ENCODE data around the gene AGO4.
"Not testable (repeated sequence)": the region's sequence is repeated elsewhere in the genome, so short reads cannot be mapped to it uniquely, and the experiment has no call there.

The AGO4 gene

DNA sequence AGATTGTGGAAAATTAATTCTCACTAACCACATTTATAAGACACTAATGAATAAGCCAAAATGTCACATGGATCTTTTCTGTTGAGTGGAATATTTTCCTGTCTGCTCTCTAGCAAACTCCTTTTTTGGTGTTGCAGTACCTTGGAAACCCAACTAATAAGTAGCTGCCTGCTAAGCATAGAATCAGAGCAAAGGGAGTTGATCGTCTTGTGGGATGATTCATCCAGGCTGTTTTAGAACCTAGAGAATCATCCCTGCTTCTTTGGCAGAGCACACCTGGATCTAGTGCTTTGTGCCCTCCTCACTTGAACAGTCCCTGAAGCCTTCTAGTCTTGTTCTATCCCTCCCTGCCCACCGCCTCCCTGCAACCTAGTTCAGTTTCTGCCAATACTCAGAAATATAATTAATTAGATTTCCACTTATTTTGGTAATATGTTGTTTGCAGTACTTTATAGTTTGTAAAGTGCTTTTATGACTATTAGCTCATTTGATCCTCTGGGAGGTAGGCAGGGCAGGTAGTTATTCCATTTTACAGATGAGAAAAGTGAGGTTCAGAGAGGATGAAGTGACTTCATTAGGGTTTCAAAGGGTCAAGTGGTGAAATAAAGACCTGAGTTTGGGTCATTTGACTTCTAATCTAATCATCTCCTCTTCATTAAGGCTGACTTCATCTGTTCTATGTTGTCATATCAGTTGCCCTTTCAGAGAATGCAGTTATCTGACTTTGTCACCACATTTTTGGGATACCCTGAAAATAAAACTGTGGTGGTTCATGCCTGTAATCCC is 2.5 kb downstream of the AGO4 start:
- DNase-seq (ENCODE audit: insufficient read length, low spot score) (no peak), FAIRE-seq (no peak)

DNA sequence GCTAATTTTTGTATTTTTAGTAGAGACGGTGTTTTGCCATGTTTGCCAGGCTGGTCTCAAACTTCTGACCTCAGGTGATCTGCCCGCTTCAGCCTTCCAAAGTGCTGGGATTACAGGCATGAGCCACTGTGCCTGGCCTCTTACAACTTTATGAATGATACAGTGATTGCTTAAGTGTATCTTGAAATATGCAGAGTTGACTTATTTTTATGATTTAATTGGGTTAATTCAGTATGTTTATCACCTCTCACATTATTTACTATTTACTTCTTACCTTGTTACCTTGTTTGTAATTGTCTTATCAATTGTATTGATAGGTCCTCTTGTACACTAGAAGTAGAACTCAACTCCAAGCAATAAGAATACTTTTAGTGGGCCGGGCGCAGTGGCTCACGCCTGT is 4.9 kb downstream of the AGO4 start:
- not testable (repeated sequence) for FAIRE-seq; DNase-seq (ENCODE audit: insufficient read length, low spot score)

DNA sequence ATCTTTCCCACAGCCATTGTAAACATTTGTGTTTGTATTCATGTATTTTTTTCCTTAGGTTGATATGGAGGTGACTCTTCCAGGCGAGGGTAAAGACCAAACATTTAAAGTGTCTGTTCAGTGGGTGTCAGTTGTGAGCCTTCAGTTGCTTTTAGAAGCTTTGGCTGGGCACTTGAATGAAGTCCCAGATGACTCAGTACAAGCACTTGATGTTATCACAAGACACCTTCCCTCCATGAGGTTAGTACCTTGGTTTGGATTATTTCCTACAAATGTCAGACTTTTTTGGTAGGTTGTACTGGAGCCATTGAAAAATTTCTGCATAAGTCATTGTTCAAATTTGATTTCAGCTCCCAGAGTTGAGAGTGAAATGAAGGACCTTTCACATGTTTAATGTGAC is 17.4 kb downstream of the AGO4 start:
- FAIRE-seq (no peak), DNase-seq (ENCODE audit: insufficient read length, low spot score) (no peak)

DNA sequence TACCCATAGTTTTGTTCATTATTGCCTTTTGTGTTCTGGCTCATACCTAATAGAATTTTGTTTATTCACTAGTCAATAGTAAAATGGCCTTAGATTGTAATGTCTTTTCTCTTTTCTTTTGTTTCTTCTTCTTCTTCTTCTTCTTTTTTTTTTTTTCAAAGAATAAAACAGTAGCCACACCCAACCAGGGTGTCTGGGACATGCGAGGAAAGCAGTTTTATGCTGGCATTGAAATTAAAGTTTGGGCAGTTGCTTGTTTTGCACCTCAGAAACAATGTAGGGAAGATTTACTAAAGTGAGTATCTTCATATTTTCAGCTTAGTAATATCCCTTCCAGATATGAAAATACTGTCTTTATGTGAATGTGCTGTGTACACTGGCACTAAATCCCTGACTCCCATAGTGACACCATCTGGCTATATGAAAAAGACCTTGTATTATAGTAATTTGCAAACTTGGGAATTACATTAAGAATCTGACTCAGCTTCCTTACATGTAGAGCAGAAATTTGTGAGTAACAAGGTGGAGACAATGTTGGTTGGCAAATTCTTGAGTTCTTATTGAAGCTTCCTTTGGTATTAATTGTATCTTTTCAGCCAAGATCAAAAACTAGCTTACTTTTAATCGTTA is 24.6 kb downstream of the AGO4 start:
- FAIRE-seq (no peak), DNase-seq (ENCODE audit: insufficient read length, low spot score) (no peak)

DNA sequence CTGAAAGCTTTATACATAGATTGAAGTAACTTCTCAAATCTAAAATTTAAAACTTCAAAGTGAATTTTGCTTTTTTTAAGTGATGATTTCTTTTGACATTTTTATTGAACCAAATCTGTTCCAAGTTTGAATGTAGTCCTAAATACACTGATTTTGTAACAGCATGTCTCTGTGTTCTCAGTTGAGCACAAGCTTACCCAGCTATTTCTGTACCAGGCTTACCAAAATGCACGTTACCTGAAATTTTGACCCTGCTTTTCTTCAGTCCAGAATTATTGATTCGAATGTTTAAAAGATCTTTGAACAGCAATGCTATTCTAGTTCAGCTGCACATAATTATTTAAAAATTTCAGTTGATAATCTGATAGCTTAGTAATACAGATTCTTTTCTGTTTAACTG is 25.6 kb downstream of the AGO4 start:
- DNase-seq (ENCODE audit: insufficient read length, low spot score) (no peak), FAIRE-seq (no peak)

DNA sequence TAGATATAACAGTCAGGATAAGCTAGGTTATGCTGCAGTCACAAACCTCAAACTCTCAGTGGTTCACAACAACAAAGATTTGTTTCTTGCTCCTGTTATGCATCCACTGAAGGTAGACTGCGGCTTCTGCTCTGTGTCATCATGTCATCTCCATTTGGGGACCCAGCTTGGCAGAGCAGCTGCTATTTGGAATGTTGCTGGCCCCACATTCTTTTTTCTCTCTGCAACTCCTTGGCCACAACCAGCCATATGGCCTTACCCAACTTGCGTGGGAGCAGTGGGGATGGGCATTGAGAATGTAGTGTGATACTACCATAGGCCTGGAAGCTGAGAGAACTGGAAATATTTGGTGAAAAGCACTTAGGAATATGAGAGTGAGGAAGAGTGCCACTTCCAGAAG is 26.4 kb downstream of the AGO4 start:
- FAIRE-seq (no peak), DNase-seq (ENCODE audit: insufficient read length, low spot score) (no peak)

DNA sequence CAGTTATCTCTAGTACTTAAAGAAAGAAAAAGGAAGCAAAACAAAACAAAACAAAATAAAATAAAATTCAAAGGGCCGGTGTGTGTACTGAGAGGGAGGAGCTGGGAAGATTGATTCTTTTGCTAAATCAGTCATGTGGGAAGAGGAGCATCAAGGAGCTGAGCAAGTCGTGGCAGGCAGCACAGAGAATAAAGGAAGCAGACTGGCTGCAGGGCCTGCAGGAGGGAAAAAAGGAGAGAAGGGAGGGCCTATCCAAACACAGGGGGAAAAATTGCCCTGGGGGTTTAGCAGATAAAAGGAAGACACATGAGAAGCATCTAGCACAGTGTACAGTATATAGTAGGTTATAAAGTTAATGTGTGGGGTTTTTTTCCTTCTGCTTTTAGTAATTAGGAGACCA is 27.6 kb downstream of the AGO4 start:
- FAIRE-seq (no peak), DNase-seq (ENCODE audit: insufficient read length, low spot score) (no peak)

DNA sequence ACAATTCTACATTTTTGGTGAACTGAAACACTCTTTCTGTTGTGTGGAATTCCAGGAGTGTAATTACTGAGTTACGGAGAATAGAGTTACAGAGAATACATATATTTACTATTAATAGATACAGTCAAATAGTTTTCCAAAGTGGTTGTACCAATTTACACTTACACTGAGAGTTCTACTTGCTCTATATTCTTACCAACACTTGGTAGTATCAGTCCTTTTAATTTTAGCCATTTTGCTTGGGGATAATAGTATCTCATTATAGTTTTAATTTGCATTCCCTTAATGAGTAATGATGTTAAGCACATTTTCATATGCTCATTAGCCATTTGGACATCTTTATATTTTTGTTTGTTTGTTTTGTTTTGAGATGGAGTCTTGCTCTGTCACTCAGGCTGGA is 28.9 kb downstream of the AGO4 start:
- DNase-seq (ENCODE audit: insufficient read length, low spot score) (no peak), FAIRE-seq (no peak)

DNA sequence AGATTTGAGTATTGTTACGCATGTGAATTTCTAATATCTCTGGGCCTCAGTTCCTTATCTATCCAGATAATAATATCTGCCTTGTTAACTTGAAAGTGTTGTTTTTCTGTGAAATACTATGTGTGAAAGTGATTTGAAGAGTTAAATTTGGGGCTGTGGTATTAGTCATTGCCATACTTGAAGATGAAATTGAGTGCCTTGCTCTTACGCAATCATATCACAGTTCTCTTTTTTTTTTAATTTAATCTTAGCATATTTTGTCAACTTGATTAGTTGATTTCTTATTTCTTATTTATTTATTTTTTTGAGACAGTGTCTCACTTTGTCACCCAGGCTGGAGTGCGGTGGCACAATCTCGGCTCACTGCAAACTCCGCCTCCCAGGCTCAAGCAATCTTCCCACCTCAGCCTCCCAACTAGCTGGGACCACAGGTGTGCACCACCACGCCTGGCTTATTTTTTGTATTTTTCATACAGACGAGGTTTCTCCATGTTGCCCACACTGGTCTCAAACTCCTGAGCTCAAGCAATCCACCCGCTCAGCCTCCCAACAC is 31.0 kb downstream of the AGO4 start:
- FAIRE-seq (no peak), DNase-seq (ENCODE audit: insufficient read length, low spot score) (no peak)

DNA sequence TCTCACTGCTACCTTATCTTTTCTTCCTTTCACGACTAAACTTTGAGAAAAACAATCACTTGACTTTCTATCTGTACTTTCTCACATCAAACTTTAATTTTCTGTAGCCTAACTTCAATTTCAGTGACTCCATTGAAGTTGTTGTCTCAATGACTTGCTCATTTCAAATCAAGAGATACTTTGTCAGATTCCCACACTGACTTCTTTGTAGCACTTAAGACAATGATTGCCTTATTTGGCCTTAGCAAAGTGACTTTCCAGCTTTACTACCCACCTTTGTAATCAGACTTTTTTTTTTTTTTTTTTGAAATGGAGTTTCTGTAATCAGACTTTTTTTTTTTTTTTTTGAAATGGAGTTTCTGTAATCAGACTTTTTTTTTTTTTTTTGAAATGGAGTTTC is 37.0 kb downstream of the AGO4 start:
- FAIRE-seq: no peak

DNA sequence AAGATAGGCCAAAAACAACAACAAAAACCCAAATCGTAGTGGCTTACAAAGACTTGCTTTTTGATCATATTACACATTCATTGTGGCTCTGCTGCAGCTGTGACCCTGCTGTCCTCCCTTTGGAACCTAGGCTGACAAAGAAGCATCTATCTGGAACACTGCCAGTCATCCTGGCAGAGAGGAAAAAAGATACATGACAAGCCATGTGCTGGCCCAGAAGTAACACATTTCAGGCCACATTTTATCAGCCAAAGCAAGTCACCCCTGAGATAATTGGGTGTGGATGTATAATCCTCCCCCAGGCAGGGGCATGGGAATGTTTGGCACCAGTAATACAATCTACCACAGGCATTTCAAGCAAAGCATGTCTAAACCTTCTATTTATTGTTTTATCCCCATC is 38.0 kb downstream of the AGO4 start:
- no peak for FAIRE-seq
- no peak for DNase-seq (ENCODE audit: insufficient read length, low spot score)

More for the DNA sequence above, 37.0 kb downstream of the AGO4 start:
- DNase-seq (ENCODE audit: insufficient read length, low spot score): no peak

DNA sequence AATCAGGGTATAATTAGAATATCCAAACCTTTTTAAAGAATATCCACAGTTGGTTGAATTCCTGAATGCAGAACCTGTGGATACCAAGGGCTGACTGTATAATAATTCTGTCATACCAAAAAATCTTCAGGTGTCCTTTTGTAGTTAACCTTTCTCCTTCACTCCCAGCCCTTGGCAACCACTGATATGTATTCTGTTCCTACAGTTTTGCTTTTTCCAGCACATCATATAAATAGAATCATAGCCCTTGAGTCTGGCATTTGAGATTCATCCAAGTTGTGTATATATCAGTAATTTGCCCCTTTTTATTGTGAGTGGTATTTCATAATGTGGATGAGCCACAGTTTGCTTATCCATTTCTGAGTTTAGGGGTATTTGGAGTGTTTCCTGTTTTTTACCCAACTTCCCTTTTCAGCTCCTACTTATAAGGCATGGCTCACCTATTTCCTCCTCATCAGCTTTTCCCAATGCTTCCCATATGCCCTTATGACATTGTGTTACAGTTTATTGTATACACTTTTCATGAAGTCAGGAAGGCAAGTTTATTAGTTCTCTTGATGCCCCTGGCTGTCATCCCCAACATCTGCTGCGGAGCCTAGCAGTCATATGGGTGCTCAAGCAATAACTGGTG is 40.2 kb downstream of the AGO4 start:
- FAIRE-seq: no peak

DNA sequence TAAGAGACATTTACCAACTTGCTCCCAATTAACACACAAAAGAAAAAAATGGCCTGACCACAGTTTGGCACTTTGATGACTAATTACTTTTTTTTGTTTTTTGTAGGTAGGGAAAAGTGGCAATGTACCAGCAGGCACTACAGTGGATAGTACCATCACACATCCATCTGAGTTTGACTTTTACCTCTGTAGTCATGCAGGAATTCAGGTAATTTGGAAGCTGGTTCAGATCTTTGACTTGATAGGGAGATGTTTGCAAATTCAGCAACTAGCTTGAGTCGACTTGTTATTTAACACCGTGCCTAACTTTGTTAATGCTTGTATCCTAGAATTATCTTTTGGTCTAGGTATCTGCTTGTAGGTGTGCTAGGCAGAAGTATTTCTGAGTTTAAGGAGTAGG is 42.2 kb downstream of the AGO4 start:
- DNase-seq (ENCODE audit: insufficient read length, low spot score) (no peak), FAIRE-seq (no peak)

More for the DNA sequence above, 40.2 kb downstream of the AGO4 start:
- DNase-seq (ENCODE audit: insufficient read length, low spot score): no peak

DNA sequence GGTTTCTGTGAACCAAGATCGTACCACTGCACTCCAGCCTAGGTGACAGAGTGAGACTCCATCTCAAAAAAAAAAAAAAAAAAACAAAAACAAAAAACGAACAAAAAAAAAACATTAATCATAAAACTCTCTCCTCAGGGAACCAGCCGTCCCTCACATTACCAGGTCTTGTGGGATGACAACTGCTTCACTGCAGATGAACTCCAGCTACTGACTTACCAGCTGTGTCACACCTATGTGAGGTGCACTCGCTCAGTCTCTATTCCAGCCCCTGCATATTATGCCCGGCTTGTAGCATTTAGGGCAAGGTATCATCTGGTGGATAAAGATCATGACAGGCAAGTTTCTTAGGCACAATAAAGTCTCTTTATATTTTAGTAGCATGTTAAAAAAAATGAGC is 42.9 kb downstream of the AGO4 start:
- DNase-seq (ENCODE audit: insufficient read length, low spot score) (no peak), FAIRE-seq (no peak)

DNA sequence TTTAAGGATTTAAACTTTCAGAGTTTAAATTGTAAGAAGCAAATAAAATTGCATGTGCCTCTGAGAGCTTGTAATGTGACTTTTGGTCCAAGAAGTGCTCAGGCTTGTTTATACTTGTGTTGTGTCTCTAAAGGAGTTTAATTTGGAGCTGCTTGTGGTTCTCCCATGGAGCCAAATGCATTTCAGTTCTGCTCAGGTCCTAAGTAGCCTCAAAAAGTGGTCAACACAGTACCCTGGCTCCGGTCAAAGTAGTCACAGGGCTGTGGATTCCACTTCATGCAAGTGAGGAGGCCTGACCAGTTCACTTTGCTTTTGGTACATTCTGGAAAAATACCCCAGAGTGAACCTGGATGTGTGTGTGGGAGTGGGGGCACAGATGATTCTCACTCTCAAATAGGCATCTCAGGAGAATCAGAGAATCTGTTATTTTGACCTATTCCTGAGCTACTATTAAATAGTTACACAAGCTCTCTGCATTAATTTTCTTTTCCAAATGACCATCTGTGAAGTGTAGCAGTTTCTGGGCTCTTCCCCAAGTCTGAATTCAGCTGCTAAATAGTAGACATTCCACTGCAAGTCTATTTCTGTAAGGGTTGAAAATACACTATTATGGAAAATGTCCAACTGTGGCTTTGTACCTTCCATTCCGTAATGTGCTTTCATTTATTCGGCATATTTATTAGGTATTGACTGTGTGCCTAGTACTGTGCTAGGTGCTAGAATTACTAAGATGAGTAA is 43.5 kb downstream of the AGO4 start:
- FAIRE-seq (no peak), DNase-seq (ENCODE audit: insufficient read length, low spot score) (no peak)

DNA sequence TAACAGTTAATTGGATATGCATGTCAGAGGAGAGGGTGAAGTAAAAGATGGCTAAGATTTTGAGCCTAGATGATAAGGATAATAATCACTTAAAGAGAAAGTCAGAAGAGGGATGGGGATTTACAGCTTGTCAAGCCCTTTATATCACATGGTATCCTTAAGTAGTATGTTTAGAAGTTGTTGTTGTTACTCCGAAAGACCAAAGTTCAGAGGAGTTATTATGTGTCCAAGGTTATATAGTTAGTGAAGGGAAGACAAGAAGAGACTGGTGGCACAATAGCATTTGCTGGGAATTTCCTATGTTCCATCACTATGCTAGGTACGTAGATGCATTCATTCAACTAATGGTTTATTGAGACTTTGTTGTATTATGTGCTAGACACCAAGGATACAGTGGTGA is 44.4 kb downstream of the AGO4 start:
- DNase-seq (ENCODE audit: insufficient read length, low spot score): no peak
- FAIRE-seq: no peak

DNA sequence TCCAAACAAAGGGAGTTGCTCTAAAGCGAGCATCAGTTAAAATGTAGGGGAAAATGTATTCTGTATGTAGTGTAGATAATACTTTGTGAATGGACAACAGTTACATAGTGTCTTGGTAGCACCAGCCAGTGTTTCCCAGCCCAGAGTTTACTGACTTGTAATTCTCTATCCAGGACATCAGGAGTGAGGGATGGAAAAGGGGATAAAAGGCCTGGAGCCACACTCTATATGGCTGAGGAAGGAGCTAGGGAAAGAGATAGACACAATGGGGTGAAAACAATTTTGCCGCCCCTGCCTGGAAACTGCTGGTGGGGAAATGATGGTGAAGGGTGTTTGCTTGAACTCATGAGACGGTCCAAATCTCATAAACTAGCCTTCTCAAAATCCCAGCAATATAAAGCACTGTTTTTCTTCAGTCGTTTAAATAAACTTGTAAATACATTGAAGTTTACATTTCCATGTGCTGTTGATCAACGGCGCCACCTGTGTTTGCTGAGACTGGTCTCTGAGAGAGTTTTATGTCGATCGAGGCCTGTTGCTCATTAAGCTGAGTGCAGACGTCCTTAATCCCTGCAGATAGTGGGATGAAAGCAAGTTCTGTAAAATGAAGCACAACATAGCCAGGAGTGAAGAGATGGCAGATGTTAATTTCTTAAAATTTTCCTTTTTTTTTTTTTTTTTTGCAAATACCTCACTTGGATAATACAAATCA is 47.3 kb downstream of the AGO4 start:
- no peak for DNase-seq (ENCODE audit: insufficient read length, low spot score)
- FAIRE-seq: no peak

DNA sequence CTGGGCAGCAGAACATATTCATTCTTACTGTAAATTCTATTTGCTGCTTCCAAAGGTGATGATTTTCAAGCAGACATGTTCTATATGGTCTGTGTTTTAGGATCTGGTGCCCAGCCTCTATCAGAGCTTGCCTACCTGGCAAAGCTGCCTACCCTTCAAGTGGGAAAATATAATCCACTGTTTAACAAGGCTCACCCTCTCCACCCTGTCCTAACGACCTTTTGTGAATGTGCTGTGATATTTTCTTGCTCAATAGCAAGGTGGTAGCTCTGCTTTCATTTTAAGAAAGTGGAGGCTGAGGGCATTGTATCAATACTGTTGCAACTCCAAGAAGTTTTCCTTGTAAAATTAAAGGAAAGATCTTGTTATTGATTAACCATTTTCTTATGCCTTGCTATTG is 49.1 kb downstream of the AGO4 start:
- DNase-seq (ENCODE audit: insufficient read length, low spot score) (no peak), FAIRE-seq (no peak)

DNA sequence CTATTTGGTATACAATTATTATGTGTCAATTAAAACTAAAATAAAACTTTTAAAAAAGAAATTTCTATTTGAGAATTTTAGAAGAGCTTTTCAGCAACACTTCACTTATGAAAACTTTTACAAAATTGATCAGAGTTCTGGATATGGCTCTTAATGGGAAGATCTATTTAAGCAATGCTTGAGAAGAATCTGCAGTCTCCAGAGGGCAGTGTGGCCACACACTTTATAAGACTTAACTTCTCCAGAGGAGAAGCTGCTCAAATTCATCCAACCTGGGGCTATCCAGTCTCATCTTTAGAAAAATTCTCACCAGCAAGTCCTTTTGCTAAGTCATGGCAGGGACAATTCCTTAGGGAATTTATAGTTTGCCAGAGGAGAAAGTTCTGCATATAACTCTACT is 50.0 kb downstream of the AGO4 start:
- no peak for FAIRE-seq
- no peak for DNase-seq (ENCODE audit: insufficient read length, low spot score)

DNA sequence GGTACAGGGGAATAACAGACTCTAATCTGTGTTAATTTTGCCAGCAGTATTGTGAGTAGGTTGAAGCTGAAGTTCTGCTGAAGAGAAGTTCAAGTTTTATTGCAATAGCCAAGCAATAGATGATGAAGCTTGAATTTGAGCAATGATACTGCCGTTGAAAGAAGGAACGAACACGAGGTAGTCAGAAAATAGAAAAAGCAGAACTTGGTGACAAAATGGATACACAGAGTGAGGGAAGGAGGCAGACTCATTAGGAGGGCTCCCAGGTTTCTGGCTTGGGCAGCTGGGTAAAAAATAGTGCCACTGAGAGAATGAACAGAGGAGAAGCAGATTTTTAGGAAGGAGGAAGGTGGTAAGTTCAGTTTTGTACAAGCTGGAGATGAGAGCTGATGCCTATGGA is 52.9 kb downstream of the AGO4 start:
- DNase-seq (ENCODE audit: insufficient read length, low spot score) (no peak), FAIRE-seq (no peak)

DNA sequence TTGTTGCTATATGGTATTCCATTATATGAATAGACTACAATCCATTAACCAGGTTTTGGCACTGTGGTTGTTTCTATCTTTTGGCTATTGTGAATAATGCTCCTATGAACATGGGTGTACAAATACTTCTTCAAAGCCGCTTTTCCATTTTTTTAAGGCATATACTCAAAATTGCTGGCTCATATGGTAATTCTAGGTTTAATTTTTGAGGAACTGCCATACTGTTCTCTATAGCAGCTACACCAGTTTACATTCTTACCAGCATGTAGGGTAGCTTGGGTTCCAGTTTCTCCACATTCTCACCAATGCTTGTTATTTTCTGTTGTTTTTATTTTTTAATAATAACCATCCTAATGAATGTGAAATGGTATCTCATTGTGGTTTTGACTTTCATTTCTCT is 55.3 kb downstream of the AGO4 start:
- FAIRE-seq (no peak), DNase-seq (ENCODE audit: insufficient read length, low spot score) (no peak)
